ENCODE results near the gene NSUN3. TPM values are rescaled to one million over a fixed set of nuclear protein-coding genes. Genes with fewer than 3 reads are reported as not detected.

The NSUN3 gene
- total and polyA plus RNA-seq, 2 donors (not counting 3 experiments of a cell fraction or from before 2014, with no cell fraction given) = 3.4 to 10.7 TPM

DNA sequence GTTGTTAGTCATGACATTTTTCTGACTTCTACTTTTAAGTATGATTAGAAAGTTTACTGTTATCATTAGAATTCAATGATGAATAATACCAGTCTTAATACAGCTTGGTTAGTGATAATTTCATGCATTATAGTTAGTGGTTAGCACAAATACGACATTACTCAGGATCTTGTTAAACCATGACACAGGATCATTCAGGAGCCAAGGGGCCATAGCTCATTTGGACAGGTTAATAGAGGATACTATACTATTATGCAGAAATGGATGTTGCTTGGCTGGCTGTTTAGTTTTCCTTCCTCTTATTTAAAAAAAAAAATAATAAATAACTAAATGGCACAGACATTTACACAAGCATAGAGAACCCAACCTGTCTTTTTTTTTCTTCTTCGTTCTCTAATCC, 55.5 kb downstream of the NSUN3 start:
- no peaks in the 10 kb centered on the region for H3K36me3 ChIP-seq (ENCODE audit: control insufficient read depth in 2 of 2, extremely low read depth in 1 of 2, insufficient read depth in 2 of 2, low read length in 2 of 2)
- no peak overlapping the region for H3K9ac ChIP-seq (replicated peaks; ENCODE audit: extremely low read depth, insufficient read depth, low read length)
- no peaks in the 10 kb centered on the region for H4K20me1 ChIP-seq (replicated peaks; ENCODE audit: control insufficient read depth, extremely low read depth, insufficient read depth, low read length)
- H3K27ac ChIP-seq (ENCODE audit: insufficient read depth, low read depth, low read length) = no peak overlapping the region
- TF ChIP-seq POLR2AphosphoS5 (IDR thresholded peaks at IDR 0.05; ENCODE audit: insufficient read depth, low read depth, low read length) (no peak), MYC (IDR thresholded peaks at IDR 0.05; ENCODE audit: low read depth, low read length) (no peak), JUN (IDR thresholded peaks at IDR 0.05; ENCODE audit: borderline replicate concordance, insufficient read depth, insufficient read length, low read depth) (no peak), EZH2 (IDR thresholded peaks at IDR 0.05; ENCODE audit: borderline replicate concordance, low read depth, low read length, severe bottlenecking) (no peak), POLR2A (IDR thresholded peaks at IDR 0.05; ENCODE audit: low read depth, low read length) (no peak), GATA2 (IDR thresholded peaks at IDR 0.05; ENCODE audit: insufficient read depth, insufficient read length, low read depth, low read length) (no peak), FOS (IDR thresholded peaks at IDR 0.05; ENCODE audit: borderline replicate concordance, insufficient read depth, low read length) (no peak)
- TF ChIP-seq, protein P1, sequence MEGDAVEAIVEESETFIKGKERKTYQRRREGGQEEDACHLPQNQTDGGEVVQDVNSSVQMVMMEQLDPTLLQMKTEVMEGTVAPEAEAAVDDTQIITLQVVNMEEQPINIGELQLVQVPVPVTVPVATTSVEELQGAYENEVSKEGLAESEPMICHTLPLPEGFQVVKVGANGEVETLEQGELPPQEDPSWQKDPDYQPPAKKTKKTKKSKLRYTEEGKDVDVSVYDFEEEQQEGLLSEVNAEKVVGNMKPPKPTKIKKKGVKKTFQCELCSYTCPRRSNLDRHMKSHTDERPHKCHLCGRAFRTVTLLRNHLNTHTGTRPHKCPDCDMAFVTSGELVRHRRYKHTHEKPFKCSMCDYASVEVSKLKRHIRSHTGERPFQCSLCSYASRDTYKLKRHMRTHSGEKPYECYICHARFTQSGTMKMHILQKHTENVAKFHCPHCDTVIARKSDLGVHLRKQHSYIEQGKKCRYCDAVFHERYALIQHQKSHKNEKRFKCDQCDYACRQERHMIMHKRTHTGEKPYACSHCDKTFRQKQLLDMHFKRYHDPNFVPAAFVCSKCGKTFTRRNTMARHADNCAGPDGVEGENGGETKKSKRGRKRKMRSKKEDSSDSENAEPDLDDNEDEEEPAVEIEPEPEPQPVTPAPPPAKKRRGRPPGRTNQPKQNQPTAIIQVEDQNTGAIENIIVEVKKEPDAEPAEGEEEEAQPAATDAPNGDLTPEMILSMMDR (IDR thresholded peaks at IDR 0.05; ENCODE audit: extremely low read depth in 1 of 2, insufficient read depth in 1 of 2, low read depth in 1 of 2, low read length in 2 of 2) = no peak
- TF ChIP-seq, protein P2, sequence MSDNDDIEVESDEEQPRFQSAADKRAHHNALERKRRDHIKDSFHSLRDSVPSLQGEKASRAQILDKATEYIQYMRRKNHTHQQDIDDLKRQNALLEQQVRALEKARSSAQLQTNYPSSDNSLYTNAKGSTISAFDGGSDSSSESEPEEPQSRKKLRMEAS (IDR thresholded peaks at IDR 0.05; ENCODE audit: insufficient read depth, insufficient read length) = no peak
- no peaks in the 10 kb centered on the region for H3K9me3 ChIP-seq (replicated peaks; ENCODE audit: control insufficient read depth, insufficient read depth, low read length)
- CTCF ChIA-PET = interaction anchor here (1.3 to 1.6 kb wide), 2 partner anchors 17 to 49 kb away, joined by 5 to 6 read pairs; no protein-coding TSS in a partner anchor
- BruUV-seq (replicated peaks) = no TSS peak
- no peak overlapping the region for H3K4me2 ChIP-seq (ENCODE audit: insufficient read depth, low read length)
- no peaks in the 10 kb centered on the region for H3K79me2 ChIP-seq (ENCODE audit: control insufficient read depth, insufficient read depth, low read length)
- no peaks in the 10 kb centered on the region for H3K9me1 ChIP-seq (replicated peaks; ENCODE audit: control insufficient read depth, extremely low read depth, insufficient read depth, low read length)
- no peaks in the 10 kb centered on the region for H3K4me1 ChIP-seq (ENCODE audit: control insufficient read depth, extremely low read depth, insufficient read depth, low read length)
- dilution Hi-C loops (cut with MboI; ENCODE audit: extremely low pct_ligation_motif_present, low sequenced_read_pairs) (no loop called here), intact Hi-C loops (cut with micrococcal nuclease) (no loop called here)
- no peak for FAIRE-seq
- no peak for DNase-seq (ENCODE audit: low read depth, low spot score)
- H3K27me3 ChIP-seq (ENCODE audit: control insufficient read depth in 2 of 2, insufficient read depth in 2 of 2, low read length in 2 of 2) = no peaks in the 10 kb centered on the region
- POLR2A ChIA-PET = no interaction called here
- no peak overlapping the region for H3K4me3 ChIP-seq (replicated peaks in 1 of 3; ENCODE audit: insufficient read depth in 1 of 3, low read depth in 1 of 3, low read length in 3 of 3)
- H2AFZ ChIP-seq (ENCODE audit: low read depth, low read length) = no peak overlapping the region

Measured in endothelial cell of umbilical vein (primary cell).